ENCODE measurements around the gene DNAJB5. TPM values are rescaled to one million over a fixed set of nuclear protein-coding genes. Genes with fewer than 3 reads are reported as not detected.
A peak's percentile ranks its signal among the peaks of the same experiment; 100 is the strongest.

Gene DNAJB5
- total RNA-seq, 1 donor from 2014 or later = 28.7 TPM

DNA sequence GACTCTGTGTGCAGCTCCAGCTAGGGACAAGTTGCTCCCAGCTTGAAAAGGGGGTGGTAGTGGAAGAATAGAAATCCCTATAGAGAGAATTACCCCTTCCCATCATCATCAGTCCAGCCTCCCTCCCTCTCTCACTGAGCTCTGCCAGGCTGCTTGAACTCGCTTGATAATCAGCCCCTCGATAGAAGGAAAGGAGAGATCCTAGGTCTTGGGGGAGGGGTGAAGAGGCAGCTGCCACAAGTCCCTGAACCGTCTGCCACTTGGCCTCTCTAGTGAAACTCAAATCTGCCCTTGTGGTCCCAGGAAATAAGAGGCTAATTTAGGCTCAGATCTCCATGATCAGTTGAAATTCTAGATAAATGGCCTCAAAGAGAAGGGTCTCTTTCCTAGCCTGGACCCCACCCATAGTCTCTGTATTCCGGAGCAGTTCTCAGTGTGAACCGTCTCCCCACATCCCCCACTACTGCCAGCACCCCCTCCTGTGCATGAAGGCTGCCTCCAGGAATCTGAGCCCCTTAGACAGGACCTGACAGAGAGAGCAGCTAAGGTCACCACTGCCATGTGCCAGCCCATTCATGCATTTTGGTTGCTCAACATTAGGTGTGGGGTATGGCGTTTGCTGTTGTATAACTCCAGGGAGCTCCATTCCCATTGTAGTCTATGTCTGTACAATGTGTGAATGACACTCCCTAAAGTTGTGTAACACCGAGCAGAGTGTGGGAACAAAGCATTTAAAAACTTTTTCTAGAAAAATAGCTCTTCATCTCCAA lies 5.5 kb downstream of the DNAJB5 start:
- no peaks in the 10 kb centered on the region for H3K9me3 Mint-ChIP-seq
- H3K27ac Mint-ChIP-seq (ENCODE audit: unreplicated experiment) = no peak overlapping the region
- DNase-seq (ENCODE audit: low read depth, low spot score) = no peak
- peaks cover 33% of the 10 kb centered on the region for H3K4me1 Mint-ChIP-seq
- H3K4me3 Mint-ChIP-seq = peak overlapping the region; percentile 63
- TF ChIP-seq, protein P1, sequence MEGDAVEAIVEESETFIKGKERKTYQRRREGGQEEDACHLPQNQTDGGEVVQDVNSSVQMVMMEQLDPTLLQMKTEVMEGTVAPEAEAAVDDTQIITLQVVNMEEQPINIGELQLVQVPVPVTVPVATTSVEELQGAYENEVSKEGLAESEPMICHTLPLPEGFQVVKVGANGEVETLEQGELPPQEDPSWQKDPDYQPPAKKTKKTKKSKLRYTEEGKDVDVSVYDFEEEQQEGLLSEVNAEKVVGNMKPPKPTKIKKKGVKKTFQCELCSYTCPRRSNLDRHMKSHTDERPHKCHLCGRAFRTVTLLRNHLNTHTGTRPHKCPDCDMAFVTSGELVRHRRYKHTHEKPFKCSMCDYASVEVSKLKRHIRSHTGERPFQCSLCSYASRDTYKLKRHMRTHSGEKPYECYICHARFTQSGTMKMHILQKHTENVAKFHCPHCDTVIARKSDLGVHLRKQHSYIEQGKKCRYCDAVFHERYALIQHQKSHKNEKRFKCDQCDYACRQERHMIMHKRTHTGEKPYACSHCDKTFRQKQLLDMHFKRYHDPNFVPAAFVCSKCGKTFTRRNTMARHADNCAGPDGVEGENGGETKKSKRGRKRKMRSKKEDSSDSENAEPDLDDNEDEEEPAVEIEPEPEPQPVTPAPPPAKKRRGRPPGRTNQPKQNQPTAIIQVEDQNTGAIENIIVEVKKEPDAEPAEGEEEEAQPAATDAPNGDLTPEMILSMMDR (conservative IDR thresholded peaks at IDR 0.05) = no peak
- H3K27me3 Mint-ChIP-seq (ENCODE audit: low read depth) = no peaks in the 10 kb centered on the region
- H3K36me3 Mint-ChIP-seq (ENCODE audit: low read depth) = peaks cover 4% of the 10 kb centered on the region

DNA sequence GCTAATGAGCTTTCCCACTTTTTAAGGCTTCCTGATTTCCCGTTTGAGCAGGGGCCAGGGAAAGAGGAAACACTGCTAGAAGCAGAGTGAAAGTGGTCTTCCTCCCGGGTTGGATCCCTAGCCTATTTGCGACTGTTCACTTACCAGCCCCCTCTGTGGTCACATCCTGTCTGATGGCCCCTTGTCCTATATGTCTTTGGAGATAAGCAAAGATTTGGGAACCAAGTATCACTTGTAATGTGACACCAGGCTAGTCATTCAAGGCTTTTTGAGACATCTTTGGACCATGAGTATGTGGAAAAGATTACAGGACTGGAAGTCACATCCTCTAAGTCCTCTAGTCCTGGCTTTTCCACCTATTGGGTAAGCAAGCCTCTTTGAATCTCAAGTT lies 6.1 kb downstream of the DNAJB5 start:
- Mint-ChIP-seq H3K27me3 (ENCODE audit: low read depth) (no peaks in the 10 kb centered on the region), H3K27ac (ENCODE audit: unreplicated experiment) (no peak overlapping the region)

DNA sequence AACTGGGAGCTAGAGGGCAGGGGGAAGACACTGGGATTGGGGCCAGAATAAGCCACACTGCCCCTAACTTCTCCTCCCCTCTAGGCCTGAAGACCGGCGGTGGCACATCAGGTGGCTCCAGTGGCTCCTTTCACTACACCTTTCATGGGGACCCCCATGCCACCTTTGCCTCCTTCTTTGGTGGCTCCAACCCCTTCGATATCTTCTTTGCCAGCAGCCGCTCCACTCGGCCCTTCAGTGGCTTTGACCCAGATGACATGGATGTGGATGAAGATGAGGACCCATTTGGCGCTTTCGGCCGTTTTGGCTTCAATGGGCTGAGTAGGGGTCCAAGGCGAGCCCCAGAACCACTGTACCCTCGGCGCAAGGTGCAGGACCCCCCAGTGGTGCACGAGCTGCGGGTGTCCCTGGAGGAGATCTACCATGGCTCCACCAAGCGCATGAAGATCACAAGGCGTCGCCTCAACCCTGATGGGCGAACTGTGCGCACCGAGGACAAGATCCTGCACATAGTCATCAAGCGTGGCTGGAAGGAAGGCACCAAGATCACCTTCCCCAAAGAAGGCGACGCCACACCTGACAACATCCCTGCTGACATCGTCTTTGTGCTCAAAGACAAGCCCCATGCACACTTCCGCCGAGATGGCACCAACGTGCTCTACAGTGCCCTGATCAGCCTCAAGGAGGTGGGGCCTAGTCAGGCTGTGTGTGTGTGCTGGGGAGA lies 6.8 kb downstream of the DNAJB5 start:
- Mint-ChIP-seq H3K4me3 (no peak overlapping the region), H3K4me1 (peaks cover 25% of the 10 kb centered on the region), H3K27ac (ENCODE audit: unreplicated experiment) (no peak overlapping the region)

More for the DNA sequence above, 6.1 kb downstream of the DNAJB5 start:
- Mint-ChIP-seq H3K4me3 (peak overlapping the region; percentile 63), H3K36me3 (ENCODE audit: low read depth) (peaks cover 4% of the 10 kb centered on the region), H3K9me3 (no peaks in the 10 kb centered on the region), H3K4me1 (peaks cover 31% of the 10 kb centered on the region)
- TF ChIP-seq, protein P1 (conservative IDR thresholded peaks at IDR 0.05) = no peak
- DNase-seq (ENCODE audit: low read depth, low spot score) = no peak

DNA sequence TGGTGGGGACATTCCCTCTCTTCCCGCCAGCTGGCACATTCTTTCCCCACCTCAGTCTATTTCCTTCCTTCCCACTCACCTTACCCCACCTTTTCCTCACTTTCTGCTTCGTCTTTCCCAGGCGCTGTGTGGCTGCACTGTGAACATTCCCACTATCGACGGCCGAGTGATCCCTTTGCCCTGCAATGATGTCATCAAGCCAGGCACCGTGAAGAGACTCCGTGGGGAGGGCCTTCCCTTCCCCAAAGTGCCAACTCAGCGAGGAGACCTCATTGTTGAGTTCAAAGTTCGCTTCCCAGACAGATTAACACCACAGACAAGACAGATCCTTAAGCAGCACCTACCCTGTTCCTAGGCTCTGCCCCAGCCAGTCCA lies 7.3 kb downstream of the DNAJB5 start:
- no peak overlapping the region for H3K27ac Mint-ChIP-seq (ENCODE audit: unreplicated experiment)

More for the DNA sequence above, 6.8 kb downstream of the DNAJB5 start:
- Mint-ChIP-seq H3K9me3 (no peaks in the 10 kb centered on the region), H3K27me3 (ENCODE audit: low read depth) (no peaks in the 10 kb centered on the region), H3K36me3 (ENCODE audit: low read depth) (peaks cover 4% of the 10 kb centered on the region)
- TF ChIP-seq, protein P1 (conservative IDR thresholded peaks at IDR 0.05) = no peak
- no peak for DNase-seq (ENCODE audit: low read depth, low spot score)

DNA sequence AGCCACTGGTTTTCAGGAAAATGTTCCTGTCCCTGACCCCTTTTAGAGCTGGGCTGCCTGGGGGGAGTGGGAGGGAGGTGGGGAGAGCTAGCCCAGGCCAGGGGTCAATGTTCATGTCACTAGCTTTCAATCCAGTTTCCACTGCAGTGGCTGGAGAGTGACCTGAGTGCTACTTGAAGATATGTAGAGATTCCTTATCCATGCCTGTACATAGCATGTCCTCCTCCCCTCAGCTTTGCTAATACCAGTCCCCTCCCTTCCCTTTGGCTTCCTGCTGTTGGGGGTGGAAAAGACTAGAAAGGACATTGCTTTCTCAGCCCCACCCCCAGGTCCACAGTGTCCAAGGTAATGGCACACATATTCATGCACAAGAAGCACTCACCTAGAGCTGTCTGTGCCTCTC lies 7.8 kb downstream of the DNAJB5 start:
- Mint-ChIP-seq H3K27me3 (ENCODE audit: low read depth) (no peaks in the 10 kb centered on the region), H3K4me3 (no peak overlapping the region), H3K9me3 (no peaks in the 10 kb centered on the region), H3K36me3 (ENCODE audit: low read depth) (peaks cover 4% of the 10 kb centered on the region), H3K4me1 (peaks cover 20% of the 10 kb centered on the region), H3K27ac (ENCODE audit: unreplicated experiment) (no peak overlapping the region)
- no peak for DNase-seq (ENCODE audit: low read depth, low spot score)
- TF ChIP-seq, protein P1 (conservative IDR thresholded peaks at IDR 0.05) = no peak

More for the DNA sequence above, 7.3 kb downstream of the DNAJB5 start:
- Mint-ChIP-seq H3K4me1 (peaks cover 23% of the 10 kb centered on the region), H3K9me3 (no peaks in the 10 kb centered on the region), H3K4me3 (no peak overlapping the region), H3K27me3 (ENCODE audit: low read depth) (no peaks in the 10 kb centered on the region), H3K36me3 (ENCODE audit: low read depth) (peaks cover 4% of the 10 kb centered on the region)
- TF ChIP-seq, protein P1 (conservative IDR thresholded peaks at IDR 0.05) = no peak
- no peak for DNase-seq (ENCODE audit: low read depth, low spot score)

Data from neural crest cell (in vitro differentiated cells).